Hindlimb muscle (tissue), 1 donor: ENCODE results near the gene DNAJA3. TPM values are rescaled to one million over a fixed set of nuclear protein-coding genes. Genes with fewer than 3 reads are reported as not detected.
A peak's percentile ranks its signal among the peaks of the same experiment; 100 is the strongest.

Experiments
- DNase-seq: peaks from one replicate; pipeline ENCODE4 v3.0.0-alpha.2; 2013
- polyA plus RNA-seq: library from polyadenylated mRNA; unstranded; fragments of 120-200 nt; gene quantifications from one replicate; pipeline ENCODE4 v1.2.1, GENCODE V29; 2013; ENCODE audit not compliant: insufficient read length

DNAJA3 gene
- polyA plus RNA-seq = 34.9 TPM

GRCh38 chr16:4425378-4426020 is at the start of gene DNAJA3:
DNAJA3 (plus strand) TSS chr16:4425868; CDS start chr16:4425882, 14 bp downstream.
- peak; percentile 96 for DNase-seq

DNA sequence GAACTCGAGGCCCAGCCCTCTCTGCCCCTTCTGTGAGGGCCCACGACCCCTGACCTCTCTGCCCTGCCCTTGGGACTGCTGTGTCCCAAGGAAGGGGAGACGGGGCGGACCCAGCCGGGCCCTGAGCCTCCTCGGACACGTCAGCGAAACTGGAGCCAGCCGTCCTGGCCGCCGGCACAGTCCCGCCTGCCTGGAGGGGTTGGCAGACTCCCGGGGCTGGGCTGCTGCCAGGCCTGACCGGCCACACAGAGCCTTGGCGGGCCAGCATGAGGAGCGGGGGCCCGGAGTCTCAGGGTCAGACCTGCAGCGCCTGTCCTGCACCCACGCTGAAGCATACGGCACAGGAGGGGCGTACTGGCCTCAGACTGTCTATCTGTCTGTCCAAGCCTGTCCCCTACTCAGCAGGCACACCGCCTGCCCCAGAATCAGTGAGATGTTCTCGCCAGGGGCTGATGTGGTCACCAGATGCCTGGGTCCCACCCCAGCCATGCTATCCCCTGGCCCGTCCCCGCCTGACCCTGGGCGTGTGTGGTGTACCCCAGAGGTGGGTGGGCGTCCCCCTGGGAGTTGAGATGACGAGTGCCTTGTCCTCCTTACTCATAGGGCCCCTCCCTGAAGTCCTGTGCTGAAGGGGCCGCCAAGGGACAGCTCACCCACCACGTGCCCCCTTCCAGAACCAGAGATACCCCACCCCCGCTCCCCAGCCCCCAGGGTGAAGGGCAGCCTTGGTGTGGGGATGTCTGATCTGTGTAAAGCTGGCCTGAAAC is 49.4 kb upstream of the DNAJA3 start:
- peak; percentile 83 for DNase-seq

GRCh38 chr16:4376893-4377572 is 48.6 kb upstream of the DNAJA3 start:
- DNase-seq = no peak

GRCh38 chr16:4377573-4378154 is 48.0 kb upstream of the DNAJA3 start:
- DNase-seq = no peak

DNA sequence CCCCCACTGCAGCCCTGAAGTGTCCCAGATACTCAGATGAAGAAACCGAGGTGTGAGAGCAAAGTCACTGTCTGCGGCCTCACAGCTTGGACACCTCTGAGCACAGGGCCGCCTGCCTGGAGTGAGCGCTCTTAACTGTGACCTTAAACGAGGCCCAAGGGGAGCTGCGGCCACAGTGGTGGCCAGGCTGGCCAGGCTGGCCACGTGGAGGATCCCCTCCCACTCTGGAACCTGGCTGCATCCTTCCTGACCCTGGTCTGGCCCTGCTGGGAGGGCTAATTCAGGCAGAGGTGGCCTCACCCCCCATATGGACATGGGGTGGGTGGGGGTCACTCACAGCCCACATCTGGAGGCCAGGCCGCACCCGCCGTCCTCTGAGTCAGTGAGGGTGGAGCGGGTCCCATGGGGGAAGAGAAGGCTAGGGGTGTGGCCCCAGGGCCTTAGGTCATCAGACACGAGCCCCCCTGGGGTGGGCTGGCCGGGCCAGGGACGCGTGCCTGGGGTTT is 47.5 kb upstream of the DNAJA3 start:
- no peak for DNase-seq

DNA sequence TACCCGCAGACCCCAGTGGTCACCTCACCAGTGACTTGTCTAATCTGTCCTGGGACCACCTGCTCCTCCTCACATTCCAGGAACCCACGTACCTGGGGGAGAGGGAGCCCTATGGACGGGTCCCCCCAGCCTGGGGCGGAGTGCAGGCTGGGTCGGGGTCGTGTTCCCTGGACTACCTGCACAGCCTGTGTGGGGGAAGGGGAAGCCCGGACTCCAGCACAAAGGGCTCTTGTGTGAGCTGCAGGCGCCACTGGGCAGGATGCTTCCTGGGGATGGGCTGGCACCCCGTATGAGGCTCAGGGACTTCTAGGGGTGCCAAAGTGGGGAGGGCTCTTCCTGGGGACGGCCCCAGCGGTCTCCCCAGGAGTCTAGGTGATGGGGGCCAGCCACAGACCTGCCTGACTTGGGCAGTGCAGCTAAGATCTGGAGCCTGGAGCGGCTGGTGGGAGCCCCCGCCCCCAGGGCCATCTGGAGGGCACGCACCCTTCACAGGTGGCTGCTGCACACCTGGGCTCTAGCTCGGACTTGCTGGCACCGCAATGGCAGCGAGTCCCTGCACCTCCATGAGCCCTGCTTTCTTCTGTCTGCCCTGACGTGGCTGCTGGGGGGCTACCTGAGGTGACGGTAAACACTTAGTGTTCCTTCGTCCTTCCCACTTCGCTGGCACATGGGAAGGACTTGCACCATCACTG is 46.5 kb upstream of the DNAJA3 start:
- DNase-seq = no peak

DNA sequence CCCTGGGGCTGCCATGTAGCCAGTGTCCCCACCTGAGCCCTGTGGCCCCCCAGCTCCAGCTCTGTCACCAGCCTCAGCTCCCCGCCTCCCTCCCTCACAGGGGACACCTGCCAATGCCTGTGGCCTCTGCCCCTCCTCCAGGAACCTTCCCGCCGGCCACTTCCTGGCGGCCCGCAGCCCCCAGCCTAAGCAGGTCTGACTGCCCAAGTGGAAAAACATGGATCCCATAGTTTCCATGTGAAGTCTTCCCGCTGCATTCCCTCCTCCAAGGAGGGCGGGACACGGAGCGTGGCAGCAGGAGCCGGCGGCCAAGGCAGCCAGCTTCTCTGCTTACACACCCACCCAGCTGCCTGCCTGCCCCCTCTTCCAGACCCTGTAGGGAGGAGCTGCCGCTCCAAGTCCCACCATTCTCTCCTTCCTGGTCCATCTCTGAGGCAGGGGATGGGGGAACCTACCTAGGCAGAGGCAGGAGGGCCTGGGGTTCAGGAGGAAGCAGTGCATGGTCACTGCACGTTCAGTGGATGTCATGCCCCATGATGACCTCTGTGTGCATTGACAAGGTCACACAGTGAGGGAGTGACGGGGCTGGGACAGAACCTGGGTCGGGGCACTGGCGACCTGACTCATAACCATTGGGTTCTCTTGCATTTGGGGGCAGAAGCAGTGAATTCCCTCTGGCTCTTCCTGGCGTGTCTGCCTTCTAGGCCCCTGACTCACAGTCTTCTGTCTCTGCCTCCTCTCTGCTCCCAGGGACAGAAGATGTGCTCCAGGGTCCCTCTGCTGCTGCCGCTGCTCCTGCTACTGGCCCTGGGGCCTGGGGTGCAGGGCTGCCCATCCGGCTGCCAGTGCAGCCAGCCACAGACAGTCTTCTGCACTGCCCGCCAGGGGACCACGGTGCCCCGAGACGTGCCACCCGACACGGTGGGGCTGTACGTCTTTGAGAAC is 45.3 kb upstream of the DNAJA3 start:
- DNase-seq = peak; percentile 83

DNA sequence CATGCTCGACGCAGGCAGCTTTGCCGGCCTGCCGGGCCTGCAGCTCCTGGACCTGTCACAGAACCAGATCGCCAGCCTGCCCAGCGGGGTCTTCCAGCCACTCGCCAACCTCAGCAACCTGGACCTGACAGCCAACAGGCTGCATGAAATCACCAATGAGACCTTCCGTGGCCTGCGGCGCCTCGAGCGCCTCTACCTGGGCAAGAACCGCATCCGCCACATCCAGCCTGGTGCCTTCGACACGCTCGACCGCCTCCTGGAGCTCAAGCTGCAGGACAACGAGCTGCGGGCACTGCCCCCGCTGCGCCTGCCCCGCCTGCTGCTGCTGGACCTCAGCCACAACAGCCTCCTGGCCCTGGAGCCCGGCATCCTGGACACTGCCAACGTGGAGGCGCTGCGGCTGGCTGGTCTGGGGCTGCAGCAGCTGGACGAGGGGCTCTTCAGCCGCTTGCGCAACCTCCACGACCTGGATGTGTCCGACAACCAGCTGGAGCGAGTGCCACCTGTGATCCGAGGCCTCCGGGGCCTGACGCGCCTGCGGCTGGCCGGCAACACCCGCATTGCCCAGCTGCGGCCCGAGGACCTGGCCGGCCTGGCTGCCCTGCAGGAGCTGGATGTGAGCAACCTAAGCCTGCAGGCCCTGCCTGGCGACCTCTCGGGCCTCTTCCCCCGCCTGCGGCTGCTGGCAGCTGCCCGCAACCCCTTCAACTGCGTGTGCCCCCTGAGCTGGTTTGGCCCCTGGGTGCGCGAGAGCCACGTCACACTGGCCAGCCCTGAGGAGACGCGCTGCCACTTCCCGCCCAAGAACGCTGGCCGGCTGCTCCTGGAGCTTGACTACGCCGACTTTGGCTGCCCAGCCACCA is 44.4 kb upstream of the DNAJA3 start:
- no peak for DNase-seq

GRCh38 chr16:4381935-4382794 is 43.5 kb upstream of the DNAJA3 start:
- no peak for DNase-seq

GRCh38 chr16:4382795-4383357 is 42.8 kb upstream of the DNAJA3 start:
- DNase-seq = no peak

- no peak for DNase-seq
Observed at GRCh38 chr16:4383591-4384444, 41.9 kb upstream of the DNAJA3 start.

DNA sequence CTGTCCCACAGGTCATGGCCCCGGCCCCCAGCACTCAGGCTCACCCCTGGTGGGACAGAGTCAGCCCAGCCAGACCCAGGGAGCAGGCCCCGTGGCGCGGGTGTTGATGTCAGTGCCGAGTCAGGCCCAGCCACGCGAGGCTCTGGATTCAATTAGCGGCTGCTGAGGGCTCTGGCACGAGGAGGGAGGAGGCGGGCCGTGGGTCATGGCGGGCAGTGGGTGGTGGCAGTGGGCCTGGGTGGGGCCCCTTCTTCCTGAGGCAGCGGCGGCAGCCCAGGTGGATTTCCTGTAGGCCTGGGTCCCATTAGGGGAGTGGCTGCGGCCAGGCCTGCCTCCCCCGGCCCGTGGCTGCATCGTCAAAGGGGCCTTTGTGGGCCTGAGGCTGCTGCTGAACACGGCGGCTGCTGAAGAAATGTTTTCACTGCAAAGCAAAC is 41.1 kb upstream of the DNAJA3 start:
- DNase-seq = no peak

GRCh38 chr16:4385066-4385788 is 40.4 kb upstream of the DNAJA3 start:
- no peak for DNase-seq

DNA sequence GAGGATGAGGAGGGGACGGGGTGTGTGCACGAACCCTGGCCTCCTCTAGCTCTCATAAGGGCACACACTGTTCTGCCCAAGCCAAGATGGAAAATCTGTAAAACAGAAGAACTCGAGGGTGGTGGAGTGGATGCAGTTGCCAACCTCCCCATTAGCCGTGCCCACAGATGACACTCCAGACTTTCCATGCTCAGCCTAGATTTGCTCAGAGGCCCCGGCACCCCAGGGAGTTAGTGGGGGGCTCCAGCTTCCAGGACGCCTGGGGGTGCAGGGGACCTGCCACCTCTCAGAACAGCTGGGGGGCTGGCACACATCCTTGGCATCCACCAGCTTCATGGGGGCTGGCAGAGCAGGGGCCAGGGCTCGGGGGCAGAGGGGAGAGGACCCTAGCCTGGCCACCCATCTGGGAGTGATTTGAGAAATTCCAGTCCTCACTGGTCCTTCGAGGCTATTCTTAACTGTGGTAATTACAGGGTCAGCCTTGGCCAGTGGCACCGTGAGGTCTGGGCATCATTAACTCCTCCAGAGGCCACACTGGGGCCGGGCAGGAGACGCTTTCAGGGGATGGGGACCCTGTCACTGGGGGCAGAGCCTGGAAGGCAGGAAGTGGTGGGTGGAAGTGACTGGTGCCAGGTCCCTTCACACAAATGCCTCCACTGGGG is 39.7 kb upstream of the DNAJA3 start:
- no peak for DNase-seq

DNA sequence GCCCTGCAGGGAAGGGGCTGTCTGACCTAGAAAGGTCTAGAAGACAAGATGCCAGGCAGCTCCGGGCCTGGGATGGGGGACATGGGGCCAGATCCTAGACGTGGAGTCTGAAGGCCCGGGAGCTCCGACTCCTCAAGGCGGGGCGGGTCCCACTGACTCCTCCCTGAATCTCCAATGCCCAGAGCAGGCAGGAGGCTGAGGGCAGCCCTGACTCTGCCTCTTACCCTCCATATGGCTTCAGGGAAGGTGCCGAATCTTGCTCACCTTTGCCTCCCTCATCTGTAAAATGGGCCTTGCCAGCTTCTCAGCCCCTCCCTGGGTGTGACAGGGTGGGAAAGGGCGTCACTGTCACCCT is 39.2 kb upstream of the DNAJA3 start:
- no peak for DNase-seq

- no peak for DNase-seq
Observed at GRCh38 chr16:4386951-4387565, 38.6 kb upstream of the DNAJA3 start.
